Suprapubic skin (tissue), 4 donors: ENCODE results near the gene ECE1.

Experiments used
- CTCF ChIP-seq, 2 donors: fragments of 200-600 bp in 1 of 2; fragments of 450-650 bp in 1 of 2; sonication (generic) in 1 of 2; IDR thresholded peaks; one replicate each; pipeline ENCODE4 v1.5.1; 2016 to 2019; ENCODE audit warnings: antibody characterized with exemption in 2 of 2, mild to moderate bottlenecking in 1 of 2, moderate library complexity in 1 of 2
- EP300 ChIP-seq: sonication (generic); formaldehyde crosslinking; IDR thresholded peaks from one replicate; pipeline ENCODE4 v1.6.1; 2017; ENCODE audit warnings: antibody characterized with exemption
- POLR2AphosphoS5 ChIP-seq, 3 donors: sonication (generic); formaldehyde crosslinking; IDR thresholded peaks; one replicate each; pipeline ENCODE4 v1.6.1; 2017; ENCODE audit warnings: antibody characterized with exemption in 3 of 3

- TF ChIP-seq EP300 (no peak), CTCF (IDR thresholded peaks at IDR 0.05) (no peak), POLR2AphosphoS5 (IDR thresholded peaks at IDR 0.05) (no peak)
These were observed 91.3 kb downstream of the ECE1 start for GRCh38 chr1:21198929-21199328.
